GM18873 (cell line): ENCODE data around the gene PPP1R15A.
"Not testable (repeated sequence)": the region's sequence is repeated elsewhere in the genome, so short reads cannot be mapped to it uniquely, and the experiment has no call there.

Source experiments
- ATAC-seq: cut with Tn5 transposase; IDR thresholded peaks from one replicate; pipeline ENCODE4 v1.9.1; 2021; ENCODE audit warnings: mild to moderate bottlenecking, moderate library complexity, moderate number of reproducible peaks; ENCODE audit not compliant: unreplicated experiment, low FRiP score

Gene PPP1R15A

GRCh38 chr19:48910803-48911202, 38.6 kb downstream of the PPP1R15A start:
- ATAC-seq, result no peak

DNA sequence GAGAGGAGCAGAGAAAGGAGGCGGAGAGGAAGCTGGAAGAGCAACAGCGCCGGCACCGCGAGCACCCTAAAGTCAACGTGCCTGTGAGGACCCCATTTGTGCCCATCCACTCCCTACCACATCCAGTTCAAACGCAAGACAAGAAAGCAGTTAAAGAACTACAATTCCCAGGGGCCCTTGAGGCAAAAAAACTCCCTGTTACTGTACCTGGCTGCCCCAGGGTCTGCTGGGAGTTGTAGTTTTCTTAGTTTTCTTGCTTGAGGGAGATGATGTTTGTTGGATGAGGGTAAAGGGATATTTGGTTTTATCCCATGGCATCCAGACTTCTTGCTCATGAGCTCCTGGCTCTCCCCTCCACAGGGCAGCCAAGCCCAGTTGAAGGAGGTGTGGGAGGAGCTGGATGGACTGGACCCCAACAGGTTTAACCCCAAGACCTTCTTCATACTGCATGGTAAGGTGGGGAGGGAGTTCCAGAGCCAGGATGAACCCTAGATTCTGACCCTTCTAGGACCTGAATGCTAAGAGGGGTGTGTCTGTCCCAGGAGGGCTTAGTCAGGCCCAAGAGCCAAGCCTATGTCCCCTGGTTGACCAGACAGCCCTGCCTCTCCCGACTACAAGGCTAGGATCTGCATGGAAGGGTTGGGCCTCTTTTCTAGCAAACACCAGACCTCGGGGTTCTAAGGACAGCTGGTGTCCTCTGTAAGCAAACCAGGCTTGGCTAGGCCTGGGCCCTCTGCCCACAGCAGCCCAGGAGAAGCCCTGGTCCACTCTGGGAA, 41.1 kb downstream of the PPP1R15A start:
- ATAC-seq, result no peak

DNA sequence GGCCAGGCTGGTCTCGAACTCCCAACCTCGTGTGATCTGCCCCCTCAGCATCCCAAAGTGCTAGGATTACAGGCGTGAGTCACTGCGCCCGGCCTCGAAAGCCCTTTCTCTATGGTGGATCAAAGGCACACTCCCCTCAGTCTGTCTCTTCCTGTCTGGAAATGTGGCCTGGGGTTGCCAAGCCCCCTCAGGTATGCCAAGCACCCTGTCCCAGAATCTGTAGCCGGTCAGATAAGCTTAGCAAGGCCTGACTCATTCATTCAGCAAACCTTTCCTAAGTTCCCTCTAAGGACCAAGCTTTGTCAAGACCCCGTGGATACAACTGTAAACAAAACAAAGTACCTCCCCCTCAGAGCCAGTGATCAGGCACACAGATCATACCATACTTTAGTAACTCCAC, 42.0 kb downstream of the PPP1R15A start:
- no peak for ATAC-seq

GRCh38 chr19:48915757-48916156, 43.5 kb downstream of the PPP1R15A start:
- no peak for ATAC-seq

- no peak for ATAC-seq
Observed at GRCh38 chr19:48918071-48918470, 45.9 kb downstream of the PPP1R15A start.

DNA sequence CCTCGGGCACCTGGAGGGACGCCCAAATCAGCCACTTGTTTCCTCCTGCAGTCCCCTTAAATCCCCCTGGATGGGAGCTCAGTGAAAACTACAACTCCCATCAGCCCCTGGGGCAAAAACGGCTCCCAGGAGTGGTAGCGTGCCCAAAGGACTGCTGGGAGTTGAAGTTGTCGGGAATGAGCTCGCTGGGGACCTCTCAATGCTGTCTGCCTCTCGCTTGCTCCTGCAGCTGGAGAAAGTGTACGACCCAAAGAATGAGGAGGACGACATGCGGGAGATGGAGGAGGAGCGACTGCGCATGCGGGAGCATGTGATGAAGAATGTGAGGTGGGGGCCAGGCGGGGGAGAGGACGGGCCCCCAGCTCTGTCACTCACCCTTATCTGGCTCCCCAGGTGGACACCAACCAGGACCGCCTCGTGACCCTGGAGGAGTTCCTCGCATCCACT, 46.6 kb downstream of the PPP1R15A start:
- no peak for ATAC-seq

- ATAC-seq, result not testable (repeated sequence)
Observed at GRCh38 chr19:48919271-48919670, 47.0 kb downstream of the PPP1R15A start.

GRCh38 chr19:48920949-48921348, 48.7 kb downstream of the PPP1R15A start:
- no peak for ATAC-seq

GRCh38 chr19:48921721-48922500, 49.7 kb downstream of the PPP1R15A start:
- ATAC-seq, result no peak

GRCh38 chr19:48922548-48923490, 50.6 kb downstream of the PPP1R15A start:
- ATAC-seq, result no peak

DNA sequence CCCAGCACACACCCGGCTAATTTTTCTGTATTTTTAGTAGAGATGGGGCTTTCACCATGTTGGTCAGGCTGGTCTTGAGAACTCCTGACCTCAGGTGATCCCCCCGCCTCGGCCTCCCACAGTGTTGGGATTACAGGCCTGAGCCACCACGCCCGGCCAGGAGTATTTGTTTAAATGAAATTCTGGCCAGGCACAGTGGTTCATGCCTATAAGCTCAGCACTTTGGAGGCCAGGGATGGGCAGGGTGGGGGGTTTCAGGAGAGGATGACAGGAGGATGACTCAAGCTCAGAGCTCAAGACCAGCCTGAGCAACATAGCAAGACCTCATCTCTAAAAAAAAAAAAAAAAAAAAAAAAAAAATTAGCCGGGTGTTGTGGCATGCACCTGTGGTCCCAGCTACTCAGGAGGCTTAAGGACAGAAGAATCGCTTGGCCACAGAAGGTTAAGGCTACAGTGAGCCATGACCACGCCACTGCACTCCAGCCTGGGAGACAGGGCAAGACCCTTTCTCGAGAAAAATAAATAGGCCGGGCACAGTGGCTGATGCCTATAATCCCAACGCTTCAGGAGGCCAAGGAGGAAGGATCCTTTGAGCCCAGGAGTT, 53.1 kb downstream of the PPP1R15A start:
- ATAC-seq, result no peak
